Activated T-helper 2 cell treated with anti-CD3 and anti-CD28 coated beads, Interferon-gamma antibody, Interleukin-2, Interleukin-4, amounts not matched to agents 10 μg/mL and 5 μg/mL and 100 μg/mL, durations not matched to agents 14 hours and 24 hours and 36 hours (primary cell): Measurements from ENCODE around the gene ARHGEF38. TPM values are rescaled to one million over a fixed set of nuclear protein-coding genes. Genes with fewer than 3 reads are reported as not detected.

ENCODE experiments used
- DNase-seq: peaks from one replicate; pipeline ENCODE4 v3.0.0; 2021; ENCODE audit warnings: low spot score
- H3K27ac Mint-ChIP-seq: one replicate; pipeline ENCODE4 v1.8.0; 2021; ENCODE audit warnings: mixed read lengths
- H3K27me3 Mint-ChIP-seq: one replicate; pipeline ENCODE4 v1.8.0; 2021; ENCODE audit warnings: low read depth, mixed read lengths
- H3K36me3 Mint-ChIP-seq: one replicate; pipeline ENCODE4 v1.8.0; 2021; ENCODE audit warnings: low read depth, mixed read lengths
- H3K4me1 Mint-ChIP-seq: one replicate; pipeline ENCODE4 v1.8.0; 2021; ENCODE audit warnings: low read depth, mixed read lengths
- H3K4me3 Mint-ChIP-seq: one replicate; pipeline ENCODE4 v1.8.0; 2021; ENCODE audit warnings: low read depth, mild to moderate bottlenecking, moderate library complexity, mixed read lengths
- H3K9me3 Mint-ChIP-seq: one replicate; pipeline ENCODE4 v1.8.0; 2021; ENCODE audit warnings: mixed read lengths
- intact Hi-C: fragments of 100-400 bp; cut with micrococcal nuclease; formaldehyde crosslinking; loops from one replicate; pipeline ENCODE4 v1.15.1; 2023
- total RNA-seq: library from RNA; stranded (reverse); gene quantifications from 2 replicates; pipeline ENCODE4 v1.2.3, GENCODE V29; 2022

Gene ARHGEF38
- total RNA-seq, 1 donor from 2014 or later = not detected

DNA sequence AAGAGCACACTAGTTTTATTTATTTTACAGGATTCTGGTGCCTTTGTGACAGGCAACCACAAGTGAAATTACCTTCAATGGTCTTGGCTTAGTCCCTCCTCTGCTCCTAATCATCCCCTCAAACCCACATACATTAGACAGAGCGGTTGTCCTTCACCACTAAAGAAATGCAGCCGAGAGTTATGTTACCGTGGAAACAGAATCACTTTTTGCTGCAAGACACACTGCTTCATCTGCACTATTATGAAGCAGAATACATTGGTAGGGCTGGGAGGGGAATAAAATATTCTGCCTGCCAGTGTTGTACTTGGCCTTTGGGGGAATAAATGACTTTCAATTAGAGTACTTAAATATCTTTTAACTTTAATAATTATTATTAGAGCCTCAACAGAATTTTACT is 75.2 kb downstream of the ARHGEF38 start:
- intact Hi-C loops = no loop called here
- H3K36me3 Mint-ChIP-seq = no peaks in the 10 kb centered on the region
- no peaks in the 10 kb centered on the region for H3K27me3 Mint-ChIP-seq
- H3K9me3 Mint-ChIP-seq = no peaks in the 10 kb centered on the region
- H3K27ac Mint-ChIP-seq = no peak overlapping the region
- H3K4me3 Mint-ChIP-seq = no peak overlapping the region
- DNase-seq = no peak
- no peaks in the 10 kb centered on the region for H3K4me1 Mint-ChIP-seq

- intact Hi-C loops = no loop called here
- H3K27me3 Mint-ChIP-seq = peaks cover 8% of the 10 kb centered on the region
- H3K36me3 Mint-ChIP-seq = no peaks in the 10 kb centered on the region
- no peak for DNase-seq
- H3K9me3 Mint-ChIP-seq = no peaks in the 10 kb centered on the region
- H3K4me1 Mint-ChIP-seq = no peaks in the 10 kb centered on the region
- H3K27ac Mint-ChIP-seq = no peak overlapping the region
- no peak overlapping the region for H3K4me3 Mint-ChIP-seq
Observed at GRCh38 chr4:105630670-105631655, 78.5 kb downstream of the ARHGEF38 start.

GRCh38 chr4:105631818-105632400 is 79.5 kb downstream of the ARHGEF38 start:
- H3K36me3 Mint-ChIP-seq = no peaks in the 10 kb centered on the region
- H3K27ac Mint-ChIP-seq = no peak overlapping the region
- no peaks in the 10 kb centered on the region for H3K4me1 Mint-ChIP-seq
- intact Hi-C loops = no loop called here
- no peaks in the 10 kb centered on the region for H3K9me3 Mint-ChIP-seq
- peaks cover 8% of the 10 kb centered on the region for H3K27me3 Mint-ChIP-seq
- H3K4me3 Mint-ChIP-seq = no peak overlapping the region
- no peak for DNase-seq

- Mint-ChIP-seq H3K4me3 (no peak overlapping the region), H3K27ac (no peak overlapping the region), H3K9me3 (no peaks in the 10 kb centered on the region), H3K36me3 (no peaks in the 10 kb centered on the region), H3K4me1 (no peaks in the 10 kb centered on the region), H3K27me3 (peaks cover 8% of the 10 kb centered on the region)
- intact Hi-C loops = no loop called here
- DNase-seq = no peak
Observed at GRCh38 chr4:105632599-105632998, 80.2 kb downstream of the ARHGEF38 start.

DNA sequence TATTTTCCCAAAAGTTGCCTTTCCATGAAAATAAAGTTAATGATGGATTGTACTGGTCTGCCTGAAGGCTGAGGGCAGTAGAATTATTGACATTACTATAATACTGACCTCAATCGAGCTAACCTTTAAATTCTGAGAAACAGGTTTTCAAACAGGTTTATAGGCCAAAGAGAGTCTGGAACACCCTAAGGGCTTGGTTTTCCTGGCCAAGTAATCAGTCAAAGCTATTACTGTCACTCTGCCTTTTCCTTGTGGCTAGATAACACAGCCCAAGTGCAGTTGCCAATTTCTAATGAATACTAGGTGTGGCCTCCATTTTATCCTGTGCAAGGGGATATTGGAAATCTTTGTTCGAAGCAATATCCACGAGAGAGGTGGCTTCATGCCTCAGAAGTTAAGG is 80.8 kb downstream of the ARHGEF38 start:
- Mint-ChIP-seq H3K9me3 (no peaks in the 10 kb centered on the region), H3K27ac (no peak overlapping the region), H3K4me3 (no peak overlapping the region), H3K36me3 (no peaks in the 10 kb centered on the region), H3K4me1 (no peaks in the 10 kb centered on the region), H3K27me3 (peaks cover 8% of the 10 kb centered on the region)
- DNase-seq = no peak
- intact Hi-C loops = no loop called here

DNA sequence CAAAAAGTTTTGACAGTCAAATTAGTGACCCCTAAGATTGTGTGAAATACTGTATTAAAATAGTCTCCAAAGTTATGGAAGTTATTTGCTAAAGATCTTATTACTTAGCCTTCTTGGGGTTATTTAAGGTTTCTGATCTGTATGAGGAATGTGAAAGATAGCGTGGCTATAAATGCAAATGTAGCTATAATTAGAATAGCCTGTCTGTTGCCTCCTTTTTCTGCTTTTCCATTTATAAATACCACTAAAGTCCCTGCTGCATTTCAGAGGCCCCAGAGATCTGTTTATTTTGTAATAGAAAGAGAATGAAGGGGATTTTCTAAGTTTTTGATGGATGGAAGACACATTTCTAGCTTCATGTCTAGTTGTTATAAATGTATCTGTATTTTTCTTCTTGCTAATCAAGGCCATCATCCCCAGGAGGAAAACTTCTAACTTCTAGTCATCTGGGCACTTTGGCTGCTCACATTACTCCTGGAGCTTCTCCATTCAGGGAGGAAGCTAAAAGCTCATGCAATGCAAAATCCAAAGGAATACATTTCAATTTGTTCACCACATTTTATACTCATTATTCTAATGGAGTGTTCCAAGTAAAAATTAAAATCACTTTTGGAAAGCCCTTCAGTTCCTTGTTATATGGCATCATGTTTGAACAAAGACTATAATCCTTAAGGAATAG is 82.1 kb downstream of the ARHGEF38 start:
- H3K4me1 Mint-ChIP-seq = no peaks in the 10 kb centered on the region
- intact Hi-C loops = no loop called here
- H3K27me3 Mint-ChIP-seq = peaks cover 8% of the 10 kb centered on the region
- no peak overlapping the region for H3K27ac Mint-ChIP-seq
- no peaks in the 10 kb centered on the region for H3K36me3 Mint-ChIP-seq
- H3K9me3 Mint-ChIP-seq = no peaks in the 10 kb centered on the region
- H3K4me3 Mint-ChIP-seq = no peak overlapping the region
- no peak for DNase-seq

DNA sequence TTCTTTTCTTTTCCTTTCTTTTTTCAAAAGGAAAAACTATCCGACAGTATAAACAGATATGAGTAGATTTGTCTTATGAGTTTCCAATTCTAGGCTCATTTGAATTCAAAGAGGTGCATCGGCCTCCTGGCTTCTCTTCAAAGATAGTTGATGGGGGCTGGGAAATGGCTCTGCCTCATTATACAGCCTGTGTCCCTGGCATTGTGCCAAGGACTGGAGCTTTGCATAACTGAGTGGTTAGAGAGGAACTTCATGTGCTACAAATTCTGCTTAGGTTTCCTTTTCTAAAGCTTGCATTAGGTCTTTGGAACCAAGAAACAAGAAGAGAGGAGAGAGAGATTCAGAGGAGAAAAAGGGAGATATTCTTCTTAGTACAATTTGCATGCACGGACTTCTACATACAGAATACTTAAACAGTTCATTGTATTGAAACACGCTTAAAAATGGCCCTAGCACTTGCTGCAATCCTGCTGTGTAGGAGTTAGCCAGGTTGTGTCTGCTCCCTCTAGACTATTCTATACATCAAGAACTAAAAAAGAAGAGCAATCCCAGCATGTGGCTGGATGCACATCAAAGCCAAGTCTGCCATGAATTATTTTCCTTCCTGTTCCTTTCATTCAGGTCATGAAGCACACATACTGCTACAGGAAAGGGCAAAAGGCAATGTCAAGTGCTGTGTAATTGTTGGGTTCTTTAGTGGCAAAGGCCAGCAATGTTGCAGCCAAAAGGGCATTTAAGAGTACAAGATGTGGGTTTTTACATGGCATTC is 85.2 kb downstream of the ARHGEF38 start:
- no peak for DNase-seq
- intact Hi-C loops = no loop called here
- no peaks in the 10 kb centered on the region for H3K36me3 Mint-ChIP-seq

GRCh38 chr4:105641845-105642244 is 89.4 kb downstream of the ARHGEF38 start:
- no peak for DNase-seq
- intact Hi-C loops = no loop called here
- peaks cover 17% of the 10 kb centered on the region for H3K27me3 Mint-ChIP-seq
- no peaks in the 10 kb centered on the region for H3K9me3 Mint-ChIP-seq
- H3K27ac Mint-ChIP-seq = no peak overlapping the region
- H3K4me1 Mint-ChIP-seq = no peaks in the 10 kb centered on the region
- H3K4me3 Mint-ChIP-seq = no peak overlapping the region
- H3K36me3 Mint-ChIP-seq = no peaks in the 10 kb centered on the region

More for the DNA sequence above, 85.2 kb downstream of the ARHGEF38 start:
- no peaks in the 10 kb centered on the region for H3K9me3 Mint-ChIP-seq
- H3K27ac Mint-ChIP-seq = no peak overlapping the region
- H3K4me3 Mint-ChIP-seq = no peak overlapping the region
- H3K4me1 Mint-ChIP-seq = no peaks in the 10 kb centered on the region
- H3K27me3 Mint-ChIP-seq = peaks cover 19% of the 10 kb centered on the region

DNA sequence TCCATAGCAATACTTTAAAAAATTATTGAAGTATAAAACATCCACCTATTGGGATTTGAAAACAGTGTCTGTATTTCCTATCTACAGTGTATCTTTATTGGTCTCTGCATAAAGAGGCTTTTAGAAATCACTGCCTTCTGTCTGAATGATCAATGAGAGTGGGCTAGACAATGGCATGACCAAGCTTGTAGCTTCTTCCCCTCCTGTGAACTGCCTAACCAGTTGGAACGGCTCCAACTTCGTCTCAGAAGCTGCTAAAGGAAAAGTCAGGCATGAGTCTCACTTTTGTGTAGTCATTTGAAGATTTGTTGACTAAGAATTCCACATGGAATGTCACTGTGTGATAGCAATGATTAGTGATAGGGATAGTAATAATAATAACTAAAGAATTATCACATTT is 91.8 kb downstream of the ARHGEF38 start:
- intact Hi-C loops = no loop called here
- Mint-ChIP-seq H3K4me1 (no peaks in the 10 kb centered on the region), H3K9me3 (no peaks in the 10 kb centered on the region), H3K27me3 (peaks cover 19% of the 10 kb centered on the region), H3K4me3 (no peak overlapping the region), H3K27ac (no peak overlapping the region), H3K36me3 (no peaks in the 10 kb centered on the region)
- no peak for DNase-seq

DNA sequence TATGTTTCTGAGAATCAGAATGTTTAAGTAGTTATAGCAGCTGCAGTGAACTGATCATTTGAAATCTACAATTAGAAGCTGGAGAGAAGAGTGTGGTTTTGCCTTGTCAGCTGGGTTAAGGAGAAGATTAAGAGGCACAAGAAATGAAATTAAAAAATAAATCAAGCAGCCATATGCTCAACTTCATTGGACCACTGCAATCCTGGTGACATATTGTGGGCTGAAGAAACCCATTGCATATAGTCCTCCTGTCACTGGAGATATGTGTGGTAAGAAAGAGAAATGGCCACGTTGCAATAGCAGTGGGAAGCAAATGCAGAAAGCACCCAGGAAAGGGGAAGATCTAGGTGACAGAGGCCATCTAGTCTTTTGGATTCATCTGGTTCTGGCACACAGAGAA is 93.0 kb downstream of the ARHGEF38 start:
- H3K4me1 Mint-ChIP-seq = no peaks in the 10 kb centered on the region
- peaks cover 12% of the 10 kb centered on the region for H3K27me3 Mint-ChIP-seq
- intact Hi-C loops = no loop called here
- no peak for DNase-seq
- H3K36me3 Mint-ChIP-seq = no peaks in the 10 kb centered on the region
- H3K4me3 Mint-ChIP-seq = no peak overlapping the region
- no peaks in the 10 kb centered on the region for H3K9me3 Mint-ChIP-seq
- no peak overlapping the region for H3K27ac Mint-ChIP-seq

DNA sequence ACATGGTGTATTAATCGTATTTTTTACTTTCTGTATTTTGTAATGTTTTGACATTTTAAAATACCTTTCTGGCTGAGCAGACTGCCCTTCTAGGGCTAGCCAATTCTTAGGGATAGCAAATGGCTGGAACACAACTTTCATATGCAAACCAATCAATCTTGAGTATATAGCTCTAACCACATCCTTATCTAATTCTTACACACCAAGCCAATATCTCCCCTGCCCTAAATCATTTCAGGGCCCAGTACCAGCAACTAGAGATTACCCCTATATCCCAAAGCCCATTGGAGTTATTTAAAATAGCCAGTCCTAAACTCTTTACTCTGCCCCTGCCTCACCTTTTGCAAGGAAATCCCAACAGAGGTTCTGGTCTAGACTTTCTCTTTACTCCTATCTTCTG is 97.8 kb downstream of the ARHGEF38 start:
- Mint-ChIP-seq H3K4me1 (no peaks in the 10 kb centered on the region), H3K36me3 (no peaks in the 10 kb centered on the region), H3K4me3 (no peak overlapping the region), H3K9me3 (no peaks in the 10 kb centered on the region), H3K27me3 (peaks cover 8% of the 10 kb centered on the region), H3K27ac (no peak overlapping the region)
- intact Hi-C loops = no loop called here
- no peak for DNase-seq

GRCh38 chr4:105651884-105652283 is 99.5 kb downstream of the ARHGEF38 start:
- Mint-ChIP-seq H3K36me3 (no peaks in the 10 kb centered on the region), H3K9me3 (no peaks in the 10 kb centered on the region), H3K4me1 (no peaks in the 10 kb centered on the region), H3K4me3 (no peak overlapping the region), H3K27me3 (peaks cover 9% of the 10 kb centered on the region), H3K27ac (no peak overlapping the region)
- no peak for DNase-seq
- intact Hi-C loops = no loop called here
